HepG2 (cell line): Measurements from ENCODE around the gene FAM221B. TPM values are rescaled to one million over a fixed set of nuclear protein-coding genes. Genes with fewer than 3 reads are reported as not detected.
A peak's percentile ranks its signal among the peaks of the same experiment; 100 is the strongest.

Experiments used
- CBX1 ChIP-seq: IDR thresholded peaks from one replicate; pipeline ENCODE4 v1.6.1; 2016; ENCODE audit warnings: antibody characterized with exemption, low read depth
- FOXA1 ChIP-seq, 2 experiments: fragments of 450-650 bp in 1 of 2; sonication (generic) in 1 of 2; formaldehyde crosslinking in 1 of 2; IDR thresholded peaks; 2 replicates each; pipeline versions ENCODE4 v1.4.0 to v1.6.1; 2016 to 2020; ENCODE audit warnings: missing genetic modification reagents in 1 of 2
- HNF4A ChIP-seq: sonication (generic); formaldehyde crosslinking; IDR thresholded peaks from 2 replicates; pipeline ENCODE4 v1.4.0; 2020; ENCODE audit warnings: missing genetic modification reagents
- MBNL3 ChIP-seq: fragments of 250-450 bp; sonication (Bioruptor Pico); conservative IDR thresholded peaks from 2 replicates; pipeline ENCODE4 v1.8.0; 2022; ENCODE audit warnings: mild to moderate bottlenecking, inconsistent platforms
- MEIS1 ChIP-seq: sonication (generic); formaldehyde crosslinking; IDR thresholded peaks from 2 replicates; pipeline ENCODE4 v1.9.0; 2021; ENCODE audit warnings: mild to moderate bottlenecking, missing genetic modification reagents, moderate library complexity, borderline replicate concordance
- MIXL1 ChIP-seq: IDR thresholded peaks from 2 replicates; pipeline ENCODE4 v1.6.1; 2016
- NFYB ChIP-seq: sonication (generic); formaldehyde crosslinking; IDR thresholded peaks from 2 replicates; pipeline ENCODE4 v1.4.0; 2020; ENCODE audit warnings: missing genetic modification reagents
- RAD21 ChIP-seq: fragments of 450-650 bp; formaldehyde crosslinking; IDR thresholded peaks from 2 replicates; pipeline ENCODE4 v1.5.0; 2020; ENCODE audit warnings: mild to moderate bottlenecking
- REL ChIP-seq: sonication (generic); formaldehyde crosslinking; conservative IDR thresholded peaks from 2 replicates; pipeline ENCODE4 v1.8.0; 2022; ENCODE audit warnings: mild to moderate bottlenecking, missing genetic modification reagents, moderate library complexity
- REPIN1 ChIP-seq: sonication (generic); formaldehyde crosslinking; IDR thresholded peaks from 2 replicates; pipeline ENCODE4 v1.8.0; 2022; ENCODE audit warnings: missing genetic modification reagents, low read depth, mild to moderate bottlenecking, borderline replicate concordance
- SMC3 ChIP-seq: IDR thresholded peaks from 2 replicates; pipeline ENCODE4 v1.6.1; 2011; ENCODE audit warnings: low read length, improper control_type of control experiment
- SNAPC2 ChIP-seq: sonication (generic); formaldehyde crosslinking; IDR thresholded peaks from 2 replicates; pipeline ENCODE4 v1.8.1; 2022; ENCODE audit warnings: mild to moderate bottlenecking, missing genetic modification reagents
- SPEN ChIP-seq: sonication (generic); formaldehyde crosslinking; IDR thresholded peaks from 2 replicates; pipeline ENCODE4 v1.5.1; 2020; ENCODE audit warnings: low read depth, mild to moderate bottlenecking, missing genetic modification reagents
- STAG1 ChIP-seq: sonication (generic); formaldehyde crosslinking; IDR thresholded peaks from 2 replicates; pipeline ENCODE4 v1.4.0; 2020; ENCODE audit warnings: missing genetic modification reagents
- TP53 ChIP-seq: sonication (generic); formaldehyde crosslinking; conservative IDR thresholded peaks from 2 replicates; pipeline ENCODE4 v1.4.0; 2020; ENCODE audit warnings: missing genetic modification reagents
- XRCC5 ChIP-seq: fragments of 200-400 bp; formaldehyde crosslinking; optimal IDR thresholded peaks from 2 replicates; pipeline ENCODE3; 2017; ENCODE audit warnings: mild to moderate bottlenecking, low read length
- ZFX ChIP-seq: sonication (generic); formaldehyde crosslinking; IDR thresholded peaks from 2 replicates; pipeline ENCODE4 v1.4.0; 2020; ENCODE audit warnings: mild to moderate bottlenecking, low read depth, missing genetic modification reagents, moderate library complexity
- ZMYM3 ChIP-seq: sonication (generic); formaldehyde crosslinking; IDR thresholded peaks from 2 replicates; pipeline ENCODE4 v1.5.1; 2020; ENCODE audit warnings: mild to moderate bottlenecking, missing genetic modification reagents
- ZNF121 ChIP-seq: sonication (generic); formaldehyde crosslinking; IDR thresholded peaks from 2 replicates; pipeline ENCODE4 v1.5.0; 2020; ENCODE audit warnings: mild to moderate bottlenecking, missing genetic modification reagents
- ZNF354B ChIP-seq: sonication (generic); formaldehyde crosslinking; IDR thresholded peaks from 2 replicates; pipeline ENCODE4 v1.8.0; 2022; ENCODE audit warnings: mild to moderate bottlenecking, missing genetic modification reagents
- ZNF564 ChIP-seq: sonication (generic); formaldehyde crosslinking; IDR thresholded peaks from 2 replicates; pipeline ENCODE4 v1.8.1; 2023; ENCODE audit warnings: mild to moderate bottlenecking, missing genetic modification reagents
- ZNF678 ChIP-seq: sonication (generic); formaldehyde crosslinking; IDR thresholded peaks from 2 replicates; pipeline ENCODE4 v1.4.0; 2020; ENCODE audit warnings: mild to moderate bottlenecking, missing genetic modification reagents
- ZNF75D ChIP-seq: sonication (generic); formaldehyde crosslinking; IDR thresholded peaks from 2 replicates; pipeline ENCODE4 v1.8.1; 2023; ENCODE audit warnings: missing genetic modification reagents, mild to moderate bottlenecking, borderline replicate concordance
- ZNF772 ChIP-seq: sonication (generic); formaldehyde crosslinking; IDR thresholded peaks from 2 replicates; pipeline ENCODE4 v1.5.0; 2020; ENCODE audit warnings: mild to moderate bottlenecking, missing genetic modification reagents
- polyA plus RNA-seq, 8 experiments: library from polyadenylated mRNA; depleted of rRNA in 3 of 8; stranded (reverse) in 7 of 8; unstranded in 1 of 8; fragments of >200 nt; fragmentation: Illumina TruSeq in 4 of 8; extraction: Trizol in 4 of 8; gene quantifications; 2 replicates each; pipeline versions ENCODE4 v1.2.1 to v1.2.3, GENCODE V29; 2011 to 2016; ENCODE audit warnings: low read depth in 4 of 8, missing spikeins in 1 of 8, mixed read lengths in 1 of 8; ENCODE audit not compliant: insufficient read depth in 1 of 8
- total RNA-seq, 5 experiments: library from RNA; depleted of rRNA; stranded (reverse); fragments of >200 nt; fragmentation: Illumina TruSeq; extraction: Trizol; gene quantifications; 2 replicates each; pipeline ENCODE4 v1.2.3, GENCODE V29; 2016; ENCODE audit warnings: low read depth in 1 of 5
- TF ChIP-seq, protein P1 (sequence below): sonication (generic); formaldehyde crosslinking; IDR thresholded peaks from 2 replicates; pipeline ENCODE4 v1.8.0; 2022; ENCODE audit warnings: mild to moderate bottlenecking, missing genetic modification reagents, borderline replicate concordance
- TF ChIP-seq, protein P2 (sequence below): sonication (generic); formaldehyde crosslinking; IDR thresholded peaks from 2 replicates; pipeline ENCODE4 v1.8.1; 2023; ENCODE audit warnings: mild to moderate bottlenecking, missing genetic modification reagents
- TF ChIP-seq, protein P3 (sequence below): IDR thresholded peaks from 2 replicates; pipeline ENCODE4 v1.6.1; 2016; ENCODE audit warnings: low read depth, borderline replicate concordance
- TF ChIP-seq, protein P4 (sequence below): sonication (generic); formaldehyde crosslinking; IDR thresholded peaks from 2 replicates; pipeline ENCODE4 v1.5.0; 2020; ENCODE audit warnings: missing genetic modification reagents

FAM221B gene
- total and polyA plus RNA-seq, 2 of the 13 experiments (the other 11 are each of a cell fraction or from before 2014, with no cell fraction given): not detected

DNA sequence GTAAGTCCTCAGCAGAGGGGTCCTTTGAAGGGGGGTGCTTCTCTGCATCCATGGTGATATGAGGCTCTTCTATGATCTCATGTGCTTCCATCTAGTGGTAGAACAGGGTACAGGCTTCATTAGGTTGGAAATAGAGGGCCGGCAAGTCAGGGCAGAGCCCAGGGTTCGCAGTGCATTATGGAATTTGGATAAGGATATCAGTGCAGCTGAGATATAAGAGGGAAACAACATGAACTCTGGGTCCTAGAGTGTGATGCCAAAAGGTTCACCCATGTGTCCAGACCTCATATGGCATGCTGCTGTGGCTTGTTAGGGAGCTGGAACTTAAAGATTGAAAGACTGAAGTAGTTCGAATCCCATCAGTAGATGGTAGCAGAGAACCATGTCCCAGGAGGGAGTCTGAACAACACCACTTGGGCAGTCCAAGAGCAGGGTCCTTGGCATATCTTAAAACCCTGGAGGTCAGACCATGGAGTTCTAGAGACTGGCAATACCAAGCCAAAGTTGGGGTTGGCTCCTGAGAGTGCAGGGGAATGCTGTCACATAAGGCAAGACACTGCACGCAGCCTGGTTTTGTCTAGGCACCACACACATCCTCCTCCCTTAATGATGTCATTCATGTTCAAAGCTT, 2.3 kb downstream of the FAM221B start (continued):
- TF ChIP-seq REL (CRISPR knock-in tag) (no peak), ZMYM3 (no peak), ZNF121 (CRISPR knock-in tag) (no peak), ZFX (CRISPR knock-in tag) (0 out of 2 replicates have a peak, but pooled peaks have one; percentile 27), RAD21 (CRISPR knock-in tag) (peak; percentile 55; the same call in 1 of the 2 replicates), STAG1 (CRISPR knock-in tag) (peak; percentile 64), ZNF678 (no peak), SMC3 (peak; percentile 61), SNAPC2 (CRISPR knock-in tag) (peak; percentile 88; the same call in 1 of the 2 replicates), NFYB (CRISPR knock-in tag) (no peak), SPEN (peak; percentile 56; the same call in 1 of the 2 replicates), CBX1 (no peak), XRCC5 (peak; percentile 47), MBNL3 (no peak), HNF4A (CRISPR knock-in tag) (peak; percentile 7; the same call in 1 of the 2 replicates), TP53 (CRISPR knock-in tag) (0 out of 2 replicates have a peak, but pooled peaks have one; percentile 61), REPIN1 (CRISPR knock-in tag) (peak; percentile 80), FOXA1 (IDR thresholded peaks at IDR 0.05) (no peak), FOXA1 (CRISPR knock-in tag; IDR thresholded peaks at IDR 0.05) (no peak), ZNF75D (no peak), ZNF564 (CRISPR knock-in tag) (peak; percentile 98), ZNF772 (CRISPR knock-in tag) (no peak), MIXL1 (CRISPR knock-in tag) (peak; percentile 61; the same call in 1 of the 2 replicates), MEIS1 (0 out of 2 replicates have a peak, but pooled peaks have one; percentile 45), ZNF354B (CRISPR knock-in tag) (0 out of 2 replicates have a peak, but pooled peaks have one; percentile 17)
- TF ChIP-seq, protein P1, sequence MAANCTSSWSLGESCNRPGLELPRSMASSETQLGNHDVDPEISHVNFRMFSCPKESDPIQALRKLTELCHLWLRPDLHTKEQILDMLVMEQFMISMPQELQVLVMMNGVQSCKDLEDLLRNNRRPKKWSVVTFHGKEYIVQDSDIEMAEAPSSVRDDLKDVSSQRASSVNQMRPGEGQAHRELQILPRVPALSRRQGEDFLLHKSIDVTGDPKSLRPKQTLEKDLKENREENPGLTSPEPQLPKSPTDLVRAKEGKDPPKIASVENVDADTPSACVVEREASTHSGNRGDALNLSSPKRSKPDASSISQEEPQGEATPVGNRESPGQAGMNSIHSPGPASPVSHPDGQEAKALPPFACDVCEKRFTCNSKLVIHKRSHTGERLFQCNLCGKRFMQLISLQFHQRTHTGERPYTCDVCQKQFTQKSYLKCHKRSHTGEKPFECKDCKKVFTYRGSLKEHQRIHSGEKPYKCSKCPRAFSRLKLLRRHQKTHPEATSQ (CRISPR knock-in tag): 0 out of 2 replicates have a peak, but pooled peaks have one; percentile 27
- TF ChIP-seq, protein P2, sequence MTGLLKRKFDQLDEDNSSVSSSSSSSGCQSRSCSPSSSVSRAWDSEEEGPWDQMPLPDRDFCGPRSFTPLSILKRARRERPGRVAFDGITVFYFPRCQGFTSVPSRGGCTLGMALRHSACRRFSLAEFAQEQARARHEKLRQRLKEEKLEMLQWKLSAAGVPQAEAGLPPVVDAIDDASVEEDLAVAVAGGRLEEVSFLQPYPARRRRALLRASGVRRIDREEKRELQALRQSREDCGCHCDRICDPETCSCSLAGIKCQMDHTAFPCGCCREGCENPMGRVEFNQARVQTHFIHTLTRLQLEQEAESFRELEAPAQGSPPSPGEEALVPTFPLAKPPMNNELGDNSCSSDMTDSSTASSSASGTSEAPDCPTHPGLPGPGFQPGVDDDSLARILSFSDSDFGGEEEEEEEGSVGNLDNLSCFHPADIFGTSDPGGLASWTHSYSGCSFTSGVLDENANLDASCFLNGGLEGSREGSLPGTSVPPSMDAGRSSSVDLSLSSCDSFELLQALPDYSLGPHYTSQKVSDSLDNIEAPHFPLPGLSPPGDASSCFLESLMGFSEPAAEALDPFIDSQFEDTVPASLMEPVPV (CRISPR knock-in tag): 0 out of 2 replicates have a peak, but pooled peaks have one; percentile 27
- TF ChIP-seq, protein P3, sequence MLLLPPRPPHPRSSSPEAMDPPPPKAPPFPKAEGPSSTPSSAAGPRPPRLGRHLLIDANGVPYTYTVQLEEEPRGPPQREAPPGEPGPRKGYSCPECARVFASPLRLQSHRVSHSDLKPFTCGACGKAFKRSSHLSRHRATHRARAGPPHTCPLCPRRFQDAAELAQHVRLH: peak; percentile 49; the same call in 1 of the 2 replicates
- TF ChIP-seq, protein P4, sequence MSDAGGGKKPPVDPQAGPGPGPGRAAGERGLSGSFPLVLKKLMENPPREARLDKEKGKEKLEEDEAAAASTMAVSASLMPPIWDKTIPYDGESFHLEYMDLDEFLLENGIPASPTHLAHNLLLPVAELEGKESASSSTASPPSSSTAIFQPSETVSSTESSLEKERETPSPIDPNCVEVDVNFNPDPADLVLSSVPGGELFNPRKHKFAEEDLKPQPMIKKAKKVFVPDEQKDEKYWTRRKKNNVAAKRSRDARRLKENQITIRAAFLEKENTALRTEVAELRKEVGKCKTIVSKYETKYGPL (CRISPR knock-in tag): no peak
